ENCODE data around the gene TF.

- TF ChIP-seq CTCF (IDR thresholded peaks at IDR 0.05) (peak in 1 of 6 experiments; percentile 42), POLR2A (IDR thresholded peaks at IDR 0.05) (no peak)
Measured at GRCh38 chr3:133821767-133822638, 75.8 kb downstream of the TF start.
